HFFc6 (cell line): ENCODE data around the gene MAP2K5. TPM values are rescaled to one million over a fixed set of nuclear protein-coding genes. Genes with fewer than 3 reads are reported as not detected.
"Not testable (repeated sequence)": the region's sequence is repeated elsewhere in the genome, so short reads cannot be mapped to it uniquely, and the experiment has no call there.

Source experiments
- DNase-seq: peaks from one replicate; pipeline ENCODE4 v3.0.0-alpha.2; 2018
- H3K27ac Mint-ChIP-seq: 2 replicates; pipeline ENCODE4 v1.8.0; 2020; ENCODE audit warnings: mild to moderate bottlenecking, mixed read lengths
- H3K27me3 Mint-ChIP-seq: 2 replicates; pipeline ENCODE4 v1.8.0; 2021; ENCODE audit warnings: mild to moderate bottlenecking, moderate library complexity, mixed read lengths; ENCODE audit not compliant: insufficient read depth
- H3K36me3 Mint-ChIP-seq: 2 replicates; pipeline ENCODE4 v1.8.0; 2021; ENCODE audit warnings: low read depth, mixed read lengths
- H3K4me1 Mint-ChIP-seq: 2 replicates; pipeline ENCODE4 v1.8.0; 2020; ENCODE audit warnings: low read depth, mixed read lengths
- H3K4me3 Mint-ChIP-seq: 2 replicates; pipeline ENCODE4 v1.8.0; 2020; ENCODE audit warnings: mild to moderate bottlenecking, moderate library complexity, mixed read lengths
- H3K9me3 Mint-ChIP-seq: 2 replicates; pipeline ENCODE4 v1.8.0; 2020; ENCODE audit warnings: mild to moderate bottlenecking, mixed read lengths
- total RNA-seq, 6 experiments: library from RNA; stranded (reverse); fragmentation: NEBNext Ultra II Directional; extraction: Animal tissue kit (Norgen Biotek cat#: 25700); gene quantifications; 2 replicates in 1 of 6; 3 replicates in 5 of 6; pipeline ENCODE4 v1.2.3, GENCODE V29; 2021
- TF ChIP-seq, protein P1 (sequence below): fragments of 200-600 bp; sonication (generic); IDR thresholded peaks from 2 replicates; pipeline ENCODE4 v1.5.0; 2021; ENCODE audit warnings: antibody characterized with exemption, mild to moderate bottlenecking

The MAP2K5 gene
- total RNA-seq, 6 experiments from 2014 or later: 10.2 to 14.3 (median 13.3) TPM

DNA sequence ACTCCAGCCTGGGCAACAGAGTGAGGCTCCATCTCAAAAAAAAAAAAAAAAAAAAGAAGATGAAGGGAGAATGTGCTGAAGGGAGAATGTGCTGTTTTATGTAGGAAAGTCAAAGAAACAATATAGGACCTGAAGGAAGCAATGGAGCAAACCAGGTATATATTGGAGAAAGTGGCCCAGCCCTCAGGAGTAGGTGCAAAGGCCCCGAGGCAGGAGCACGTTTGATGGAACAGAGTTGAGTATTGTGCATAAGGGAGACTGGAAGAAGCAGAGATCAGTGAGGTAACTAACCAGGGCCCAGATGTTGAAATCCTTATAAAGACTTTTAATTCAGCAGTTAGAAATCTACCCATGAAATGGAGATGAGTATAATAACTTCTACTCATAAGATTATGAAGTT, 79.6 kb downstream of the MAP2K5 start:
- Mint-ChIP-seq H3K4me1 (peaks cover 8% of the 10 kb centered on the region; the same call in 1 of the 2 replicates), H3K36me3 (no peaks in the 10 kb centered on the region; the same call in 1 of the 2 replicates), H3K9me3 (no peaks in the 10 kb centered on the region), H3K27me3 (no peaks in the 10 kb centered on the region), H3K4me3 (no peak overlapping the region), H3K27ac (no peak overlapping the region)
- TF ChIP-seq, protein P1, sequence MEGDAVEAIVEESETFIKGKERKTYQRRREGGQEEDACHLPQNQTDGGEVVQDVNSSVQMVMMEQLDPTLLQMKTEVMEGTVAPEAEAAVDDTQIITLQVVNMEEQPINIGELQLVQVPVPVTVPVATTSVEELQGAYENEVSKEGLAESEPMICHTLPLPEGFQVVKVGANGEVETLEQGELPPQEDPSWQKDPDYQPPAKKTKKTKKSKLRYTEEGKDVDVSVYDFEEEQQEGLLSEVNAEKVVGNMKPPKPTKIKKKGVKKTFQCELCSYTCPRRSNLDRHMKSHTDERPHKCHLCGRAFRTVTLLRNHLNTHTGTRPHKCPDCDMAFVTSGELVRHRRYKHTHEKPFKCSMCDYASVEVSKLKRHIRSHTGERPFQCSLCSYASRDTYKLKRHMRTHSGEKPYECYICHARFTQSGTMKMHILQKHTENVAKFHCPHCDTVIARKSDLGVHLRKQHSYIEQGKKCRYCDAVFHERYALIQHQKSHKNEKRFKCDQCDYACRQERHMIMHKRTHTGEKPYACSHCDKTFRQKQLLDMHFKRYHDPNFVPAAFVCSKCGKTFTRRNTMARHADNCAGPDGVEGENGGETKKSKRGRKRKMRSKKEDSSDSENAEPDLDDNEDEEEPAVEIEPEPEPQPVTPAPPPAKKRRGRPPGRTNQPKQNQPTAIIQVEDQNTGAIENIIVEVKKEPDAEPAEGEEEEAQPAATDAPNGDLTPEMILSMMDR: no peak
- no peak for DNase-seq

GRCh38 chr15:67632261-67632660, 89.8 kb downstream of the MAP2K5 start:
- Mint-ChIP-seq H3K36me3 (peaks cover 18% of the 10 kb centered on the region), H3K4me3 (no peak overlapping the region), H3K27ac (no peak overlapping the region), H3K27me3 (no peaks in the 10 kb centered on the region), H3K4me1 (no peaks in the 10 kb centered on the region), H3K9me3 (no peaks in the 10 kb centered on the region)
- TF ChIP-seq, protein P1: no peak
- no peak for DNase-seq

- H3K27me3 Mint-ChIP-seq: not testable (repeated sequence)
Observed at GRCh38 chr15:67635950-67636349, 93.4 kb downstream of the MAP2K5 start.

GRCh38 chr15:67639591-67639990, 97.1 kb downstream of the MAP2K5 start:
- Mint-ChIP-seq H3K27ac (no peak overlapping the region), H3K4me1 (no peaks in the 10 kb centered on the region), H3K4me3 (no peak overlapping the region), H3K36me3 (peaks cover 5% of the 10 kb centered on the region; the same call in 1 of the 2 replicates), H3K27me3 (no peaks in the 10 kb centered on the region; the same call in 1 of the 2 replicates), H3K9me3 (no peaks in the 10 kb centered on the region)
- DNase-seq: no peak
- TF ChIP-seq, protein P1: no peak

More at GRCh38 chr15:67635950-67636349, 93.4 kb downstream of the MAP2K5 start:
- not testable (repeated sequence) for DNase-seq, H3K4me3 Mint-ChIP-seq, H3K9me3 Mint-ChIP-seq, H3K4me1 Mint-ChIP-seq, H3K27ac Mint-ChIP-seq, H3K36me3 Mint-ChIP-seq

DNA sequence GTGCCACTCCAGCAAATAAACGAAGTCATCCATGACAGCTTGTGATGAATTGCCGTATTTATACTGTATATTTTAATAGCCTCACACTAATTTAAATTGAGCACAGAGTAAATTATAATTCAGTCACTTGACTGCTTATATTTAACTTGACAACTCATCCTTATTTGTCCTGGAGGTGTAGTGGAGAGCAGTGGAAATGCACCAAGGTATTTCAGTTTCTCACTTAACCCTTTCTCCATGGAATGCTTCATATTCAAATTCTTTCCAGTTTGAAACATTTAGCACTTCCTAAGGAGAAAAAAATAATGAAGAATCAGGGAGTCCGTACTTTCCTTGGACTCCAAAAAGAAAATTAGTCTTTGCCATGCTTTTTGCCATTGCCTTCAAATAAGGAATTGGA, 99.0 kb downstream of the MAP2K5 start:
- Mint-ChIP-seq H3K27ac (no peak overlapping the region), H3K9me3 (no peaks in the 10 kb centered on the region), H3K4me1 (no peaks in the 10 kb centered on the region), H3K4me3 (no peak overlapping the region), H3K36me3 (peaks cover 5% of the 10 kb centered on the region; the same call in 1 of the 2 replicates), H3K27me3 (no peaks in the 10 kb centered on the region; the same call in 1 of the 2 replicates)
- DNase-seq: no peak
- TF ChIP-seq, protein P1: peak; percentile 15; the same call in 1 of the 2 replicates

GRCh38 chr15:67646847-67647246, 104.3 kb downstream of the MAP2K5 start:
- TF ChIP-seq, protein P1: no peak
- Mint-ChIP-seq H3K27ac (no peak overlapping the region), H3K4me1 (no peaks in the 10 kb centered on the region), H3K27me3 (no peaks in the 10 kb centered on the region; the same call in 1 of the 2 replicates), H3K4me3 (no peak overlapping the region), H3K9me3 (no peaks in the 10 kb centered on the region), H3K36me3 (peaks cover 9% of the 10 kb centered on the region)
- DNase-seq: no peak
